H1 (cell line): Measurements from ENCODE around the gene KMT5C. TPM values are rescaled to one million over a fixed set of nuclear protein-coding genes. Genes with fewer than 3 reads are reported as not detected.

Experiments
- BACH1 ChIP-seq: IDR thresholded peaks from 2 replicates; pipeline ENCODE4 v1.6.1; 2012; ENCODE audit warnings: low read length, improper control_type of control experiment
- MAFK ChIP-seq: IDR thresholded peaks from 2 replicates; pipeline ENCODE4 v1.6.1; 2012; ENCODE audit warnings: low read depth, mild to moderate bottlenecking, improper control_type of control experiment, low read length
- POU5F1 ChIP-seq: IDR thresholded peaks from 2 replicates; pipeline ENCODE4 v1.6.1; 2011; ENCODE audit warnings: low read depth, mild to moderate bottlenecking, low read length, moderate library complexity
- SIN3A ChIP-seq, 2 experiments: IDR thresholded peaks in 1 of 2; conservative IDR thresholded peaks in 1 of 2; 2 replicates each; pipeline ENCODE4 v1.6.1; 2011 to 2012; ENCODE audit warnings: low read length in 2 of 2, improper control_type of control experiment in 1 of 2, low read depth in 1 of 2, mild to moderate bottlenecking in 1 of 2
- TEAD4 ChIP-seq: IDR thresholded peaks from 2 replicates; pipeline ENCODE4 v1.6.1; 2012; ENCODE audit warnings: low read depth, low read length, inconsistent platforms, mixed read lengths
- YY1 ChIP-seq: IDR thresholded peaks from 2 replicates; pipeline ENCODE4 v1.6.1; 2011; ENCODE audit warnings: low read depth, mild to moderate bottlenecking, low read length
- polyA plus RNA-seq, 7 experiments: library from polyadenylated mRNA; depleted of rRNA in 3 of 7; stranded (reverse) in 5 of 7; unstranded in 2 of 7; fragments of >200 nt in 5 of 7; fragments of 200-250 nt in 2 of 7; gene quantifications; 1 replicate in 5 of 7; 2 replicates in 1 of 7; 4 replicates in 1 of 7; pipeline versions ENCODE4 v1.2.1 to v1.2.3, GENCODE V29; 2011 to 2013; ENCODE audit warnings: missing spikeins in 2 of 7, mixed read lengths in 2 of 7
- total RNA-seq: library from RNA; stranded (reverse); fragmentation: NEBNext Ultra II Directional; extraction: Animal tissue kit (Norgen Biotek cat#: 25700); gene quantifications from 2 replicates; pipeline ENCODE4 v1.2.1, GENCODE V29; 2021
- TF ChIP-seq, protein P1 (sequence below): IDR thresholded peaks from 2 replicates; pipeline ENCODE4 v1.6.1; 2012; ENCODE audit warnings: inconsistent platforms
- TF ChIP-seq, protein P2 (sequence below): fragments of 300-600 bp; sonication (generic); IDR thresholded peaks from 2 replicates; pipeline ENCODE4 v1.7.1; 2012; ENCODE audit warnings: low read length, moderate library complexity, mild to moderate bottlenecking, inconsistent platforms; ENCODE audit not compliant: insufficient replicate concordance

Gene KMT5C
- total and polyA plus RNA-seq, 2 of the 8 experiments (the other 6 are each of a cell fraction or from before 2014, with no cell fraction given), result 24.9 to 31.5 TPM

DNA sequence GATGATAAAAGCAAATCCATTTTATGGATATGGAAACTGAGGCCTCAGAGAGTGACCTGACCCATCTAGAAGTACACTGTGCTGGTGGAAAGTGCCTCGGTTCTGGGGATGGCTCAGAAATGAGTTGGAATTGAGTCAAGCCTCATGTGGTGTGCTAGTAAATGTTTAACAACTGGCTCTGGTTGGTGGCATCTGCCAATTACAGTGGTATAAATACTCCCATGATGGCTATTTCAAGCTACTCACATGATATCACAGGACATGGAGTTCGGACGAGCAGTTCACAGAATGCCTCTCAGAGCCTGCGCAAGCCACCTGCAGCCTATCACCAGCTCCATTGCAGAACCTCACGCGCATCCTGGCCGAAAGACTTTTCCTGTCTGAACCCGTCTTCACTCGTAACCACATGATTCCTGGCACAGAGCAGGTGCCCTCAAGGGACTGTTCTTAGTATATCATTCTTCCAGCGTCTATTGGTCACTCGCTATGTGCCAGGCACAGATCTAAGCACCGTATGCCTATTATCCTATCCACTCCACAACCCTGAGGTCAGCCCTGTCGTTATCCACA lies 23.6 kb upstream of the KMT5C start (continued):
- TF ChIP-seq TEAD4 (no peak), SIN3A (conservative IDR thresholded peaks at IDR 0.05 in 1 of 2, IDR thresholded peaks at IDR 0.05 in 1 of 2; ENCODE audit: low read depth in 1 of 2, low read length in 2 of 2) (no peak), BACH1 (no peak), YY1 (no peak), POU5F1 (no peak), MAFK (no peak)
- TF ChIP-seq, protein P1, sequence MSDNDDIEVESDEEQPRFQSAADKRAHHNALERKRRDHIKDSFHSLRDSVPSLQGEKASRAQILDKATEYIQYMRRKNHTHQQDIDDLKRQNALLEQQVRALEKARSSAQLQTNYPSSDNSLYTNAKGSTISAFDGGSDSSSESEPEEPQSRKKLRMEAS, result no peak
- TF ChIP-seq, protein P2, sequence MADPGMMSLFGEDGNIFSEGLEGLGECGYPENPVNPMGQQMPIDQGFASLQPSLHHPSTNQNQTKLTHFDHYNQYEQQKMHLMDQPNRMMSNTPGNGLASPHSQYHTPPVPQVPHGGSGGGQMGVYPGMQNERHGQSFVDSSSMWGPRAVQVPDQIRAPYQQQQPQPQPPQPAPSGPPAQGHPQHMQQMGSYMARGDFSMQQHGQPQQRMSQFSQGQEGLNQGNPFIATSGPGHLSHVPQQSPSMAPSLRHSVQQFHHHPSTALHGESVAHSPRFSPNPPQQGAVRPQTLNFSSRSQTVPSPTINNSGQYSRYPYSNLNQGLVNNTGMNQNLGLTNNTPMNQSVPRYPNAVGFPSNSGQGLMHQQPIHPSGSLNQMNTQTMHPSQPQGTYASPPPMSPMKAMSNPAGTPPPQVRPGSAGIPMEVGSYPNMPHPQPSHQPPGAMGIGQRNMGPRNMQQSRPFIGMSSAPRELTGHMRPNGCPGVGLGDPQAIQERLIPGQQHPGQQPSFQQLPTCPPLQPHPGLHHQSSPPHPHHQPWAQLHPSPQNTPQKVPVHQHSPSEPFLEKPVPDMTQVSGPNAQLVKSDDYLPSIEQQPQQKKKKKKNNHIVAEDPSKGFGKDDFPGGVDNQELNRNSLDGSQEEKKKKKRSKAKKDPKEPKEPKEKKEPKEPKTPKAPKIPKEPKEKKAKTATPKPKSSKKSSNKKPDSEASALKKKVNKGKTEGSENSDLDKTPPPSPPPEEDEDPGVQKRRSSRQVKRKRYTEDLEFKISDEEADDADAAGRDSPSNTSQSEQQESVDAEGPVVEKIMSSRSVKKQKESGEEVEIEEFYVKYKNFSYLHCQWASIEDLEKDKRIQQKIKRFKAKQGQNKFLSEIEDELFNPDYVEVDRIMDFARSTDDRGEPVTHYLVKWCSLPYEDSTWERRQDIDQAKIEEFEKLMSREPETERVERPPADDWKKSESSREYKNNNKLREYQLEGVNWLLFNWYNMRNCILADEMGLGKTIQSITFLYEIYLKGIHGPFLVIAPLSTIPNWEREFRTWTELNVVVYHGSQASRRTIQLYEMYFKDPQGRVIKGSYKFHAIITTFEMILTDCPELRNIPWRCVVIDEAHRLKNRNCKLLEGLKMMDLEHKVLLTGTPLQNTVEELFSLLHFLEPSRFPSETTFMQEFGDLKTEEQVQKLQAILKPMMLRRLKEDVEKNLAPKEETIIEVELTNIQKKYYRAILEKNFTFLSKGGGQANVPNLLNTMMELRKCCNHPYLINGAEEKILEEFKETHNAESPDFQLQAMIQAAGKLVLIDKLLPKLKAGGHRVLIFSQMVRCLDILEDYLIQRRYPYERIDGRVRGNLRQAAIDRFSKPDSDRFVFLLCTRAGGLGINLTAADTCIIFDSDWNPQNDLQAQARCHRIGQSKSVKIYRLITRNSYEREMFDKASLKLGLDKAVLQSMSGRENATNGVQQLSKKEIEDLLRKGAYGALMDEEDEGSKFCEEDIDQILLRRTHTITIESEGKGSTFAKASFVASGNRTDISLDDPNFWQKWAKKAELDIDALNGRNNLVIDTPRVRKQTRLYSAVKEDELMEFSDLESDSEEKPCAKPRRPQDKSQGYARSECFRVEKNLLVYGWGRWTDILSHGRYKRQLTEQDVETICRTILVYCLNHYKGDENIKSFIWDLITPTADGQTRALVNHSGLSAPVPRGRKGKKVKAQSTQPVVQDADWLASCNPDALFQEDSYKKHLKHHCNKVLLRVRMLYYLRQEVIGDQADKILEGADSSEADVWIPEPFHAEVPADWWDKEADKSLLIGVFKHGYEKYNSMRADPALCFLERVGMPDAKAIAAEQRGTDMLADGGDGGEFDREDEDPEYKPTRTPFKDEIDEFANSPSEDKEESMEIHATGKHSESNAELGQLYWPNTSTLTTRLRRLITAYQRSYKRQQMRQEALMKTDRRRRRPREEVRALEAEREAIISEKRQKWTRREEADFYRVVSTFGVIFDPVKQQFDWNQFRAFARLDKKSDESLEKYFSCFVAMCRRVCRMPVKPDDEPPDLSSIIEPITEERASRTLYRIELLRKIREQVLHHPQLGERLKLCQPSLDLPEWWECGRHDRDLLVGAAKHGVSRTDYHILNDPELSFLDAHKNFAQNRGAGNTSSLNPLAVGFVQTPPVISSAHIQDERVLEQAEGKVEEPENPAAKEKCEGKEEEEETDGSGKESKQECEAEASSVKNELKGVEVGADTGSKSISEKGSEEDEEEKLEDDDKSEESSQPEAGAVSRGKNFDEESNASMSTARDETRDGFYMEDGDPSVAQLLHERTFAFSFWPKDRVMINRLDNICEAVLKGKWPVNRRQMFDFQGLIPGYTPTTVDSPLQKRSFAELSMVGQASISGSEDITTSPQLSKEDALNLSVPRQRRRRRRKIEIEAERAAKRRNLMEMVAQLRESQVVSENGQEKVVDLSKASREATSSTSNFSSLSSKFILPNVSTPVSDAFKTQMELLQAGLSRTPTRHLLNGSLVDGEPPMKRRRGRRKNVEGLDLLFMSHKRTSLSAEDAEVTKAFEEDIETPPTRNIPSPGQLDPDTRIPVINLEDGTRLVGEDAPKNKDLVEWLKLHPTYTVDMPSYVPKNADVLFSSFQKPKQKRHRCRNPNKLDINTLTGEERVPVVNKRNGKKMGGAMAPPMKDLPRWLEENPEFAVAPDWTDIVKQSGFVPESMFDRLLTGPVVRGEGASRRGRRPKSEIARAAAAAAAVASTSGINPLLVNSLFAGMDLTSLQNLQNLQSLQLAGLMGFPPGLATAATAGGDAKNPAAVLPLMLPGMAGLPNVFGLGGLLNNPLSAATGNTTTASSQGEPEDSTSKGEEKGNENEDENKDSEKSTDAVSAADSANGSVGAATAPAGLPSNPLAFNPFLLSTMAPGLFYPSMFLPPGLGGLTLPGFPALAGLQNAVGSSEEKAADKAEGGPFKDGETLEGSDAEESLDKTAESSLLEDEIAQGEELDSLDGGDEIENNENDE, result no peak
